HepG2 (cell line): ENCODE measurements around the gene MARK2. TPM values are rescaled to one million over a fixed set of nuclear protein-coding genes. Genes with fewer than 3 reads are reported as not detected.

Source experiments
- ATAC-seq: fragments of 200-7000 bp; cut with Tn5 transposase; 3 replicates; pipeline ENCODE4 v1.9.1; 2020; ENCODE audit warnings: mild to moderate bottlenecking, moderate library complexity
- BruUV-seq: library from RNA; stranded (reverse); fragments of 400-500 nt; replicated peaks from 2 replicates; lab custom pipeline; 2021; lab: Mats Ljungman, UMichigan
- CTCF ChIA-PET: fragments of 300-600 bp; formaldehyde crosslinking; extraction: SDS; loops from one replicate; lab custom pipeline; 2021; ENCODE audit warnings: low total read pairs, inconsistent platforms, low intra/inter-chr PET ratio; lab: Yijun Ruan, JAX
- POLR2A ChIA-PET: fragments of 350-600 bp; sonication (Branson Sonifier 250); formaldehyde crosslinking; loops from one replicate; lab custom pipeline; 2020; ENCODE audit warnings: antibody characterized with exemption, inconsistent platforms; lab: Yijun Ruan, JAX
- DNase-seq: peaks from one replicate; pipeline ENCODE4 v3.0.0-alpha.2; 2015; ENCODE audit warnings: low spot score
- FAIRE-seq: peaks from 3 replicates; lab custom pipeline; 2011; peaks lifted over from hg19 to GRCh38; lab: Jason Lieb, UNC
- H2AFZ ChIP-seq: one replicate; pipeline ENCODE4 v1.6.1; 2011; ENCODE audit warnings: low read length, inconsistent platforms
- H3K27ac ChIP-seq: fragments of 300-600 bp; 3 replicates; pipeline ENCODE4 v1.8.0; 2011; ENCODE audit warnings: mixed run types, mild to moderate bottlenecking, mixed read lengths, low read length, inconsistent platforms; ENCODE audit not compliant: insufficient read depth; ENCODE audit errors: extremely low read length
- H3K27me3 ChIP-seq, 2 experiments: fragments of 200-600 bp in 1 of 2; 2 replicates in 1 of 2; 3 replicates in 1 of 2; pipeline versions ENCODE4 v1.6.0 to v1.8.0; 2011; ENCODE audit warnings: low read length in 2 of 2, mild to moderate bottlenecking in 2 of 2, moderate library complexity in 2 of 2, inconsistent platforms in 1 of 2; ENCODE audit not compliant: insufficient read depth in 2 of 2, control insufficient read depth in 1 of 2
- H3K36me3 ChIP-seq, 2 experiments: fragments of 200-600 bp in 1 of 2; replicated peaks in 1 of 2; 2 replicates in 1 of 2; 3 replicates in 1 of 2; pipeline versions ENCODE4 v1.5.1 to v1.8.0; 2011; ENCODE audit warnings: low read length in 2 of 2, inconsistent platforms in 1 of 2; ENCODE audit not compliant: insufficient read depth in 2 of 2, control insufficient read depth in 1 of 2
- H3K4me1 ChIP-seq: 2 replicates; pipeline ENCODE4 v1.5.1; 2012; ENCODE audit warnings: low read length, inconsistent platforms; ENCODE audit not compliant: insufficient read depth
- H3K4me2 ChIP-seq: 2 replicates; pipeline ENCODE4 v1.6.0; 2011; ENCODE audit warnings: low read depth, low read length, inconsistent platforms
- H3K4me3 ChIP-seq, 3 experiments: fragments of 200-600 bp in 1 of 3; sonication (generic), shearing (Covaris generic) in 1 of 3; replicated peaks in 1 of 3; 2 replicates each; pipeline ENCODE4 v1.5.1; 2011 to 2016; ENCODE audit warnings: low read length in 3 of 3, inconsistent platforms in 2 of 3, low read depth in 2 of 3, mild to moderate bottlenecking in 2 of 3, control low read depth in 1 of 3, mixed read lengths in 1 of 3; ENCODE audit not compliant: insufficient read depth in 1 of 3
- H3K79me2 ChIP-seq: one replicate; pipeline ENCODE4 v1.6.1; 2011; ENCODE audit warnings: low read length, inconsistent platforms; ENCODE audit not compliant: insufficient read depth
- H3K9ac ChIP-seq: 2 replicates; pipeline ENCODE4 v1.6.0; 2011; ENCODE audit warnings: mild to moderate bottlenecking, low read depth, low read length, inconsistent platforms; ENCODE audit not compliant: insufficient read depth
- H3K9me3 ChIP-seq: 2 replicates; pipeline ENCODE4 v1.5.1; 2012; ENCODE audit warnings: mild to moderate bottlenecking, low read length
- H4K20me1 ChIP-seq: 2 replicates; pipeline ENCODE4 v1.6.0; 2011; ENCODE audit warnings: inconsistent platforms, mild to moderate bottlenecking, low read length, moderate library complexity; ENCODE audit not compliant: insufficient read depth
- CENPBD1 ChIP-seq: sonication (generic); formaldehyde crosslinking; IDR thresholded peaks from 2 replicates; pipeline ENCODE4 v1.8.0; 2022; ENCODE audit warnings: missing genetic modification reagents, low read depth, mild to moderate bottlenecking, borderline replicate concordance
- NFYC ChIP-seq: IDR thresholded peaks from 2 replicates; pipeline ENCODE4 v1.6.1; 2016; ENCODE audit warnings: missing genetic modification reagents, missing compliant biosample characterization
- PLSCR1 ChIP-seq: sonication (generic); formaldehyde crosslinking; IDR thresholded peaks from 2 replicates; pipeline ENCODE4 v1.5.0; 2020; ENCODE audit warnings: missing genetic modification reagents, mild to moderate bottlenecking, borderline replicate concordance
- POLR2G ChIP-seq: fragments of 200-400 bp; formaldehyde crosslinking; IDR thresholded peaks from 2 replicates; pipeline ENCODE4 v1.6.1; 2018; ENCODE audit warnings: mild to moderate bottlenecking, low read depth, low read length, moderate library complexity
- THAP7 ChIP-seq: sonication (generic); formaldehyde crosslinking; IDR thresholded peaks from 2 replicates; pipeline ENCODE4 v1.8.1; 2023; ENCODE audit warnings: mild to moderate bottlenecking, missing genetic modification reagents
- WGBS: methylation state at CpG from one replicate; pipeline ENCODE4 v1.1.6; 2017; ENCODE audit warnings: low lambda C conversion rate; 5-methylcytosine and 5-hydroxymethylcytosine counted together
- in situ Hi-C: cut with HindIII; loops from 2 replicates; pipeline ENCODE4 v1.10.0; 2017; ENCODE audit warnings: low pct_unique_long_range_greater_than_20kb; ENCODE audit not compliant: extremely low pct_ligation_motif_present
- intact Hi-C: fragments of 100-400 bp; cut with micrococcal nuclease; formaldehyde crosslinking; loops from one replicate; pipeline ENCODE4 v1.10.0; 2022; ENCODE audit not compliant: unreplicated experiment
- polyA plus RNA-seq, 8 experiments: library from polyadenylated mRNA; depleted of rRNA in 3 of 8; stranded (reverse) in 7 of 8; unstranded in 1 of 8; fragments of >200 nt; fragmentation: Illumina TruSeq in 4 of 8; extraction: Trizol in 4 of 8; gene quantifications; 2 replicates each; pipeline versions ENCODE4 v1.2.1 to v1.2.3, GENCODE V29; 2011 to 2016; ENCODE audit warnings: low read depth in 4 of 8, missing spikeins in 1 of 8, mixed read lengths in 1 of 8; ENCODE audit not compliant: insufficient read depth in 1 of 8
- total RNA-seq, 5 experiments: library from RNA; depleted of rRNA; stranded (reverse); fragments of >200 nt; fragmentation: Illumina TruSeq; extraction: Trizol; gene quantifications; 2 replicates each; pipeline ENCODE4 v1.2.3, GENCODE V29; 2016; ENCODE audit warnings: low read depth in 1 of 5
- TF ChIP-seq, protein P1 (sequence below): sonication (generic); formaldehyde crosslinking; IDR thresholded peaks from one replicate; pipeline ENCODE4 v1.5.1; 2020; ENCODE audit warnings: mild to moderate bottlenecking, missing genetic modification reagents; ENCODE audit errors: not compliant biosample characterization

The MARK2 gene
- total and polyA plus RNA-seq, 2 of the 13 experiments (the other 11 are each of a cell fraction or from before 2014, with no cell fraction given) = 13.5 to 13.9 TPM

DNA sequence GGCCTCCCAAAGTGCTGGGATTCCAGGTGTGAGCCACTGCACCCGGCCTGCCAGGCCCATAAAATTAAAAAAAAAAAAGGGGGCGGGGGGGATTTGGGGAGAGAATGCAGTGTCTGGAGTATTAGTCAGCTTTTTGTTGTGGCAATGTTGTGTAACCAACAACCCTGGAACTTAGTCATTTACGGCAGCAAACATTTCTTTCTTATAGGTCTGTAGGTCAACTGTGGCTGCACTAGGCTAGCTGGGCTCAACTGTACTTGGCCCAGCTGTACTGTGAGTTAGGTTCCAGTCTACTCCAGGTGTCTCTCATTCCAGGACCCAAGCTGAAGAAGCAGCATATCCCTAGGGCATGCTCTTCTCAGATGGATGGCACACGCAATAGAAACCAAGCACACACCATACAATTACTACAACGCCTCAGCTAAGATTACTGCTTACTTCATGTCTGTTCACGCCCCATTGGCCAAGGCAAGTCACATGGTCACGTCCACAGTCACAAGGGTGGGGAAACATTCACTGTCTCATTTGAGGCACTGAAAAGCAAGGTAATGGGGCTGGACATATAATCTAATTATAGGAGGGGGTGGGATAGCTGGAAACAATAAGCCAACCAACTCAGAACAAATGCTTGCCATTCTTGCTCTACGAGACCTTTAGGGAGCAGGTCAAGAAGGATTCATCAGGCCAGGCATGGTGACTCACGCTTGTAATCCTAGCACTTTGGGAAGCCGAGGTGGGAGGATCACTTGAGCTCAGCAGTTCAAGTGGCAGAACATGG is 36.1 kb upstream of the MARK2 start:
- H3K79me2 ChIP-seq = no peaks in the 10 kb centered on the region
- ATAC-seq (no peak), DNase-seq (no peak), FAIRE-seq (no peak)
- ChIA-PET POLR2A (interaction anchor here (0.5 to 1.2 kb wide), 2 partner anchors 35 to 114 kb away, joined by 3 read pairs; partner anchors contain the start of genes RCOR2 and ZFTA), CTCF (no interaction called here)
- peaks cover 7% of the 10 kb centered on the region for H3K4me1 ChIP-seq
- no peak for TF ChIP-seq PLSCR1
- peak; percentile 35; the same call in 1 of the 2 replicates for TF ChIP-seq NFYC (CRISPR knock-in tag)
- no peaks in the 10 kb centered on the region for H3K27me3 ChIP-seq
- WGBS = 85% methylated on average over 10 of the region's 10 CpGs
- intact Hi-C loops = no loop called here
- H2AFZ ChIP-seq = no peak overlapping the region
- H3K9ac ChIP-seq = no peak overlapping the region
- BruUV-seq = no TSS peak
- no peak overlapping the region for H3K4me2 ChIP-seq
- in situ Hi-C loops = no loop called here
- no peak overlapping the region for H3K27ac ChIP-seq
- H3K36me3 ChIP-seq = no peaks in the 10 kb centered on the region
- no peaks in the 10 kb centered on the region for H3K9me3 ChIP-seq
- no peak overlapping the region for H3K4me3 ChIP-seq
- no peaks in the 10 kb centered on the region for H4K20me1 ChIP-seq

GRCh38 chr11:63804259-63804658 is 34.7 kb upstream of the MARK2 start:
- H4K20me1 ChIP-seq = no peaks in the 10 kb centered on the region
- H3K27me3 ChIP-seq = no peaks in the 10 kb centered on the region
- H3K79me2 ChIP-seq = no peaks in the 10 kb centered on the region
- H3K4me1 ChIP-seq = peaks cover 7% of the 10 kb centered on the region
- H3K9ac ChIP-seq = no peak overlapping the region
- intact Hi-C loops (no loop called here), in situ Hi-C loops (no loop called here)
- no peak overlapping the region for H3K4me2 ChIP-seq
- no peaks in the 10 kb centered on the region for H3K36me3 ChIP-seq
- 93% methylated on average over 6 of the region's 6 CpGs for WGBS
- POLR2A ChIA-PET = no interaction called here
- no TSS peak for BruUV-seq
- CTCF ChIA-PET = no interaction called here
- DNase-seq = no peak
- no peak for ATAC-seq
- no peaks in the 10 kb centered on the region for H3K9me3 ChIP-seq
- no peak overlapping the region for H3K27ac ChIP-seq
- H3K4me3 ChIP-seq = no peak overlapping the region
- no peak for FAIRE-seq
- H2AFZ ChIP-seq = no peak overlapping the region
- TF ChIP-seq THAP7 (CRISPR knock-in tag) (no peak), POLR2G (no peak), CENPBD1 (CRISPR knock-in tag) (no peak)
- TF ChIP-seq, protein P1, sequence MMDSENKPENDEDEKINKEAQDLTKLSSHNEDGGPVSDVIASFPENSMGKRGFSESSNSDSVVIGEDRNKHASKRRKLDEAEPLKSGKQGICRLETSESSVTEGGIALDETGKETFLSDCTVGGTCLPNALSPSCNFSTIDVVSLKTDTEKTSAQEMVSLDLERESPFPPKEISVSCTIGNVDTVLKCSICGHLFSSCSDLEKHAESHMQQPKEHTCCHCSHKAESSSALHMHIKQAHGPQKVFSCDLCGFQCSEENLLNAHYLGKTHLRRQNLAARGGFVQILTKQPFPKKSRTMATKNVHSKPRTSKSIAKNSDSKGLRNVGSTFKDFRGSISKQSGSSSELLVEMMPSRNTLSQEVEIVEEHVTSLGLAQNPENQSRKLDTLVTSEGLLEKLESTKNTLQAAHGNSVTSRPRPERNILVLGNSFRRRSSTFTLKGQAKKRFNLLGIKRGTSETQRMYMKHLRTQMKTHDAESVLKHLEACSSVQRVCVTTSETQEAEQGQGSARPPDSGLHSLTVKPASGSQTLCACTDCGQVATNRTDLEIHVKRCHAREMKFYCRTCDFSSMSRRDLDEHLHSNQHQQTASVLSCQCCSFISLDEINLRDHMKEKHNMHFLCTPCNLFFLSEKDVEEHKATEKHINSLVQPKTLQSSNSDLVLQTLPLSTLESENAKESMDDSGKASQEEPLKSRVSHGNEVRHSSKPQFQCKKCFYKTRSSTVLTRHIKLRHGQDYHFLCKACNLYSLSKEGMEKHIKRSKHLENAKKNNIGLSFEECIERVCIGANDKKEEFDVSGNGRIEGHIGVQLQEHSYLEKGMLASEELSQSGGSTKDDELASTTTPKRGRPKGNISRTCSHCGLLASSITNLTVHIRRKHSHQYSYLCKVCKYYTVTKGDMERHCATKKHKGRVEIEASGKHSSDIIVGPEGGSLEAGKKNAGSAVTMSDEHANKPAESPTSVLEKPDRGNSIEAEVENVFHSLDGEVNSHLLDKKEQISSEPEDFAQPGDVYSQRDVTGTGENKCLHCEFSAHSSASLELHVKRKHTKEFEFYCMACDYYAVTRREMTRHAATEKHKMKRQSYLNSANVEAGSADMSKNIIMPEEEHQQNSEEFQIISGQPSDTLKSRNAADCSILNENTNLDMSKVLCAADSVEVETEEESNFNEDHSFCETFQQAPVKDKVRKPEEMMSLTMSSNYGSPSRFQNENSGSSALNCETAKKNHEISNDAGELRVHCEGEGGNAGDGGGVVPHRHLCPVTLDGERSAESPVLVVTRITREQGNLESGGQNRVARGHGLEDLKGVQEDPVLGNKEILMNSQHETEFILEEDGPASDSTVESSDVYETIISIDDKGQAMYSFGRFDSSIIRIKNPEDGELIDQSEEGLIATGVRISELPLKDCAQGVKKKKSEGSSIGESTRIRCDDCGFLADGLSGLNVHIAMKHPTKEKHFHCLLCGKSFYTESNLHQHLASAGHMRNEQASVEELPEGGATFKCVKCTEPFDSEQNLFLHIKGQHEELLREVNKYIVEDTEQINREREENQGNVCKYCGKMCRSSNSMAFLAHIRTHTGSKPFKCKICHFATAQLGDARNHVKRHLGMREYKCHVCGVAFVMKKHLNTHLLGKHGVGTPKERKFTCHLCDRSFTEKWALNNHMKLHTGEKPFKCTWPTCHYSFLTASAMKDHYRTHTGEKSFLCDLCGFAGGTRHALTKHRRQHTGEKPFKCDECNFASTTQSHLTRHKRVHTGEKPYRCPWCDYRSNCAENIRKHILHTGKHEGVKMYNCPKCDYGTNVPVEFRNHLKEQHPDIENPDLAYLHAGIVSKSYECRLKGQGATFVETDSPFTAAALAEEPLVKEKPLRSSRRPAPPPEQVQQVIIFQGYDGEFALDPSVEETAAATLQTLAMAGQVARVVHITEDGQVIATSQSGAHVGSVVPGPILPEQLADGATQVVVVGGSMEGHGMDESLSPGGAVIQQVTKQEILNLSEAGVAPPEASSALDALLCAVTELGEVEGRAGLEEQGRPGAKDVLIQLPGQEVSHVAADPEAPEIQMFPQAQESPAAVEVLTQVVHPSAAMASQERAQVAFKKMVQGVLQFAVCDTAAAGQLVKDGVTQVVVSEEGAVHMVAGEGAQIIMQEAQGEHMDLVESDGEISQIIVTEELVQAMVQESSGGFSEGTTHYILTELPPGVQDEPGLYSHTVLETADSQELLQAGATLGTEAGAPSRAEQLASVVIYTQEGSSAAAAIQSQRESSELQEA (CRISPR knock-in tag) = no peak
